NT2/D1 (cell line): ENCODE data around the gene STXBP6.

Source experiments
- YY1 ChIP-seq: IDR thresholded peaks from 2 replicates; pipeline ENCODE4 v1.6.1; 2011; ENCODE audit not compliant: insufficient read length, insufficient read depth
- ZNF274 ChIP-seq: IDR thresholded peaks from 2 replicates; pipeline ENCODE4 v1.6.1; 2011; ENCODE audit warnings: mild to moderate bottlenecking, low read depth, low read length

- TF ChIP-seq ZNF274 (no peak), YY1 (no peak)
These were observed 138.4 kb downstream of the STXBP6 start for GRCh38 chr14:24911324-24912109.
